ENCODE data around the gene DYRK1A.
A peak's percentile ranks its signal among the peaks of the same experiment; 100 is the strongest.

DYRK1A gene

DNA sequence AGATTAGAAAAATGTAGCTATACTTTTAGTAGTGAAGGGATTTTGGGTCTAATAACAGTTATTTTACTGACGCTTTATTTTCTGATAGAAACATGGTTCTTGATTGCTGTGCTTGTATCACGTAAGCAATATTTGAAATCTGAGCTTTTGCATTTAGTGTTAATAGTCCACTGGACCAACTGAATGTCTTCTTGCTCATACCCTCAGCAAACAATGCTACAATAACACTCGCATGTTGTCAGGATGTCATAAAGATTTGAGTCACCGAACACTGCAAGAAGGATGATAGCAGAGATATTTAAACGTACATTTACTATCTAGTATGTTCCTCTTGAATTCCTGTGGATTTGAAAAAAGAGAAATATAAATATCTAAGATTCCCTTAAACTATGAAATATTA, 7.5 kb downstream of the DYRK1A start:
- TF ChIP-seq, protein P1, sequence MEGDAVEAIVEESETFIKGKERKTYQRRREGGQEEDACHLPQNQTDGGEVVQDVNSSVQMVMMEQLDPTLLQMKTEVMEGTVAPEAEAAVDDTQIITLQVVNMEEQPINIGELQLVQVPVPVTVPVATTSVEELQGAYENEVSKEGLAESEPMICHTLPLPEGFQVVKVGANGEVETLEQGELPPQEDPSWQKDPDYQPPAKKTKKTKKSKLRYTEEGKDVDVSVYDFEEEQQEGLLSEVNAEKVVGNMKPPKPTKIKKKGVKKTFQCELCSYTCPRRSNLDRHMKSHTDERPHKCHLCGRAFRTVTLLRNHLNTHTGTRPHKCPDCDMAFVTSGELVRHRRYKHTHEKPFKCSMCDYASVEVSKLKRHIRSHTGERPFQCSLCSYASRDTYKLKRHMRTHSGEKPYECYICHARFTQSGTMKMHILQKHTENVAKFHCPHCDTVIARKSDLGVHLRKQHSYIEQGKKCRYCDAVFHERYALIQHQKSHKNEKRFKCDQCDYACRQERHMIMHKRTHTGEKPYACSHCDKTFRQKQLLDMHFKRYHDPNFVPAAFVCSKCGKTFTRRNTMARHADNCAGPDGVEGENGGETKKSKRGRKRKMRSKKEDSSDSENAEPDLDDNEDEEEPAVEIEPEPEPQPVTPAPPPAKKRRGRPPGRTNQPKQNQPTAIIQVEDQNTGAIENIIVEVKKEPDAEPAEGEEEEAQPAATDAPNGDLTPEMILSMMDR (IDR thresholded peaks at IDR 0.05; ENCODE audit: low read depth, low read length, missing control alignments) = no peak
- in situ Hi-C loops (cut with HindIII; ENCODE audit: low pct_ligation_motif_present, low sequenced_read_pairs) = no loop called here
- no peaks in the 10 kb centered on the region for H3K27me3 ChIP-seq (replicated peaks)
- no peak overlapping the region for H3K4me3 ChIP-seq (ENCODE audit: low read depth, low read length)
- H3K36me3 ChIP-seq (replicated peaks) = no peaks in the 10 kb centered on the region
- DNase-seq = peak; percentile 72
- peak overlapping the region; percentile 82 for H3K27ac ChIP-seq

DNA sequence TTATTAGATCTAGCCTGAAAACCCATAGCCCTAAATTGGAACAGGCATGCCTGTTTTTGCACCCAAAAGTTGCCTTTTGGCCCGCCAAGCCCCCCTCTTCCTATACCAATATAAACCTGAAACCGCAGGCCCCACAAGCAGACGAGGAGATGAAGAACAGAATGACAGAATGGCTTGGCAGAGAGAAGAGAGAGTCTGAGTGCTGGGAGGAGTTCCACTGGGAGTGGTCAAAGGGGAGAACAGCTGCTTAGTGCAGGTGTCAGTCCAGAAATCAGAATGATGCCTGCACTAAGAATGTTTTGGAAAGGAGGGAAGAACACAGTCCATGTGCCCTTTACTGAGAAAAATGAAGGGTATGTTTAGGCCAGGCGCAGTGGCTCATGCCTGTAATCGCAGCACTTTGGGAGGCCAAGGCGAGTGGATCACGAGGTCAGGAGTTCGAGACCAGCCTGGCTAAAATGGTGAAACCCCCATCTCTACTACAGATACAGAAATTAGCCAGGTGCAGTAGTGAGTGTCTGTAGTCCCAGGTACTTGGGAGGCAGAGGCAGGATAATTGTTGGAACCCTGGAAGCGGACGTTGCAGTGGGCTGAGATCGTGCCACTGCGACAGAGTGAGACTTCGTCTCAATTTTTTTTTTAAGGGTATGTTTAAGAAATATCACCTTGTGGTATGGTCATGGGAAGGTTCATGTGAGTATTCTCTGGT, 9.4 kb downstream of the DYRK1A start:
- Histone ChIP-seq H3K27me3 (replicated peaks) (no peaks in the 10 kb centered on the region), H3K4me3 (ENCODE audit: low read depth, low read length) (no peak overlapping the region), H3K27ac (no peak overlapping the region), H3K36me3 (replicated peaks) (no peaks in the 10 kb centered on the region)
- in situ Hi-C loops (cut with HindIII; ENCODE audit: low pct_ligation_motif_present, low sequenced_read_pairs) = no loop called here
- TF ChIP-seq, protein P1 (IDR thresholded peaks at IDR 0.05; ENCODE audit: low read depth, low read length, missing control alignments) = no peak
- DNase-seq = no peak

DNA sequence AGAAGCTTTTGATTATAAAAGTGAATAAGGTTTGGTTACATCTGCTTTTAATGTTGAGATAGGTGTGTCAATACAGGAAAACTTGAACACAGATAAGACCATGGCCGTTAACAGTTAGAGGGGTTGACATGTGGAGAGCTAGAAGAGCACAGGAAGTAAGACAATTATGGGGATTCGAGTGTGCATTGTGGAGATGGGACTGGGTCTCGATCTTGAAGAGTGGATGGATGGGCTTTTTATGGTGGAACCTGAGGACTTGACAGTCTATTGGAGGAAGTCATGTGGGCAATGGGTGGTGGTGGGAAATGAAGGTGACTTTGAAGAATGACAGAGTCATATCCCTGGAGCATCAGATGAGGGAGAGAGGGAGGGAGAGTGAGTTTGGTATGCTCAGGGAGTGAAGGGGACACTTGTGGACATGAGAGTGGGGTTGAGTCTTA, 12.1 kb downstream of the DYRK1A start:
- no peak overlapping the region for H3K4me3 ChIP-seq (ENCODE audit: low read depth, low read length)
- in situ Hi-C loops (cut with HindIII; ENCODE audit: low pct_ligation_motif_present, low sequenced_read_pairs) = no loop called here
- no peaks in the 10 kb centered on the region for H3K27me3 ChIP-seq (replicated peaks)
- TF ChIP-seq, protein P1 (IDR thresholded peaks at IDR 0.05; ENCODE audit: low read depth, low read length, missing control alignments) = no peak
- no peak overlapping the region for H3K27ac ChIP-seq
- DNase-seq = no peak
- H3K36me3 ChIP-seq (replicated peaks) = no peaks in the 10 kb centered on the region

DNA sequence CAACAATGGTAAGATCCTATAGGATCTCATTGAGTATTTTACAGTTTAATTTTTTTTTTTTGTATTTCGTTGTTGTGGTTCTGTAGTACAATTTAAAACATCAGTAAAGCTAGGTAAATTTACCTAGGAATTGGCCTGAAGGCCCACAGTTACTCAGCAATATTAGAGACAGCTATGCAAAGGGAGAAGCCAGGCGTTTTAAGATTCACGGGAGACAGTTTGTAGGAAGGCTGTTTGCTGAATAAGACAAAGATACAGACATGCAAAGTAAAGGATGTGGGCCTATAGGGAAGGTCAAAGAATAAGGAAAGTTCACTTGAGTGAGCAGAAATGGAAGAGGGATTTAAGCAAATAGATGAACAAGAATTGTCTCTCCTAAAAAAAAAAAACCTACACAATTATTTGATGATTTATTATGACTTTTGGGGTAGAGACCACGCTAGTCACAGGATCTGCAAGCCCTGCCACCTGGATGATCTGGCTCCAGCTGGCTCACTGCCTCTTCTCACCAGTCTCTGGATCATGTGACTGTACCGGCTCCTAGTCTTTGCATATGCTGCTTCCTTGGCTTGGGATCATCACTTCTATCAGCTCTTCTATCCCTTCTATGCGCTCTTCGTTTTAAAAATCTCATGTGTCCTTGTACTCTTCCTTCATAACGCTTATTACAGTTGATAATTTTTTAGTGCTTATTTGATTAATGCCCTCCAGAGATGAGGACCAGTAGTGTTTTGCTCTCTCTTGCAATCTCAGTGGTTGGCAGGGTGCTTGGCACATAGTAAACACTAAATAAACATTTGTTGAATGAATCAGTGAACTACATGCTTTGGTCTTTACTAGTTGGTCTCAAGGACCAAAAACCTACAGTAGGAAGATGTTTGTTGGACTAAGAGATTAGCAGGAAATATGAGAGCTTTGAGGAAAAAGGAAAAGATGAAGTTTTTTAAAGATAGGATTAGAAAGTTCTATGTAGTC, 14.1 kb downstream of the DYRK1A start:
- no peak overlapping the region for H3K4me3 ChIP-seq (ENCODE audit: low read depth, low read length)
- H3K27me3 ChIP-seq (replicated peaks) = no peaks in the 10 kb centered on the region
- in situ Hi-C loops (cut with HindIII; ENCODE audit: low pct_ligation_motif_present, low sequenced_read_pairs) = no loop called here
- no peak overlapping the region for H3K27ac ChIP-seq
- no peaks in the 10 kb centered on the region for H3K36me3 ChIP-seq (replicated peaks)
- no peak for DNase-seq
- TF ChIP-seq, protein P1 (IDR thresholded peaks at IDR 0.05; ENCODE audit: low read depth, low read length, missing control alignments) = no peak

DNA sequence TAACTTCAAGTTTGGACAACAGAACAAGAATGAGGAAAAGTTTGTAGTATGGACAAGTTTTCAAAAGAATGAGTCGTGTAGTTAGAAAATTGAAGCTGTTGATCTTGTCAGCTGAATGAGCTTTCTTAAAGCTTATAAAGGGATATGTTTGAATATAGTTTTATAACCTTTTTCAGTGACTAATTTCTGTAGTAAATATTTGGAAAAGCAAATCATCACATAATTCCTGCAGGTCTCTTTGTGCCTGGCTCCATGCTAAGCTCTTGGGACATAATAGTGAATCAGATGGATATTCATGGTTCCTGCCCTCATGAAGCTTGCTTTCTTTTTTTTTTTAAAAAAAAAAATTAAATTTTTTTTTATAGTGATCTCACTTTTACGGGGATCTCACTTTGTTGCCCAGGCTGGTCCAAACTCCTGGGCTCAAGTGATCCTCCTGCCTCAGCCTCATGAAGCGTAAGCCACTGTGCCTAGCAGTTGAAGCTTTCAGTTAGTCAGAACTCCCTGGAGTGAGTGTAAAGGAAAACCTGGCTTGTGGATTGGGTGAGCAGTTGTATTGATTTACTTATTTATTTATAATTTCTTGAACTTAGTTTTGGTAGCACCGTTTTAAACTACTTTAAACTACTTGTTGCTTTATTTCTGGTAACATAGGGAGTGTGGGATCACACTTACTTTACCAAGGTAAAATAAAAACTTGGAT, 15.5 kb downstream of the DYRK1A start:
- Histone ChIP-seq H3K27ac (no peak overlapping the region), H3K36me3 (replicated peaks) (no peaks in the 10 kb centered on the region), H3K27me3 (replicated peaks) (no peaks in the 10 kb centered on the region), H3K4me3 (ENCODE audit: low read depth, low read length) (no peak overlapping the region)
- in situ Hi-C loops (cut with HindIII; ENCODE audit: low pct_ligation_motif_present, low sequenced_read_pairs) = no loop called here
- no peak for DNase-seq
- TF ChIP-seq, protein P1 (IDR thresholded peaks at IDR 0.05; ENCODE audit: low read depth, low read length, missing control alignments) = no peak

Measured in brain microvascular endothelial cell (primary cell).